ENCODE data around the gene MAPK14.

DNA sequence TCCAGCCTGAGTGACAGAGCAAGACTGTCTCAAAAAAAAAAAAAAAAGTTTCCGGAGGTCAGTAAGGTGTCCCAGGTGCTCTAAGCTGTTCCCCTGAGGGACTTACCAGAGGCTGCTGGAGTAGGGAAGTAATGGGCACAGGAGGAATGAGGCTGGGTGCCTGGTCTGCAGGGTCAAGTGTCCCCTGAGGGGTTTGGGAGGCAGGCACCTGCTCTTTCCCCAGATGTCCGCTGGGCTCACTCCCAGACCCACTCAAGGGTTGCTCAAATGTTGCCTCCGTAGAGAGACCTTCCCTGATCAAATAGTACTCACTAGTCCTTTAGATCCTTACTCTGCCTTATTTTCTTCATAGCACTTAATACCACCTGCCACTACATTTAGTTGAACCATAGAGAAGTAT, 97.3 kb downstream of the MAPK14 start:
- TF ChIP-seq, protein P1, sequence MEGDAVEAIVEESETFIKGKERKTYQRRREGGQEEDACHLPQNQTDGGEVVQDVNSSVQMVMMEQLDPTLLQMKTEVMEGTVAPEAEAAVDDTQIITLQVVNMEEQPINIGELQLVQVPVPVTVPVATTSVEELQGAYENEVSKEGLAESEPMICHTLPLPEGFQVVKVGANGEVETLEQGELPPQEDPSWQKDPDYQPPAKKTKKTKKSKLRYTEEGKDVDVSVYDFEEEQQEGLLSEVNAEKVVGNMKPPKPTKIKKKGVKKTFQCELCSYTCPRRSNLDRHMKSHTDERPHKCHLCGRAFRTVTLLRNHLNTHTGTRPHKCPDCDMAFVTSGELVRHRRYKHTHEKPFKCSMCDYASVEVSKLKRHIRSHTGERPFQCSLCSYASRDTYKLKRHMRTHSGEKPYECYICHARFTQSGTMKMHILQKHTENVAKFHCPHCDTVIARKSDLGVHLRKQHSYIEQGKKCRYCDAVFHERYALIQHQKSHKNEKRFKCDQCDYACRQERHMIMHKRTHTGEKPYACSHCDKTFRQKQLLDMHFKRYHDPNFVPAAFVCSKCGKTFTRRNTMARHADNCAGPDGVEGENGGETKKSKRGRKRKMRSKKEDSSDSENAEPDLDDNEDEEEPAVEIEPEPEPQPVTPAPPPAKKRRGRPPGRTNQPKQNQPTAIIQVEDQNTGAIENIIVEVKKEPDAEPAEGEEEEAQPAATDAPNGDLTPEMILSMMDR (conservative IDR thresholded peaks at IDR 0.05): no peak
- TF ChIP-seq EZH2 (IDR thresholded peaks at IDR 0.05; ENCODE audit: low read depth): no peak

Data from PC-9 (cell line).